ENCODE measurements around the gene ANTXR2. TPM values are rescaled to one million over a fixed set of nuclear protein-coding genes. Genes with fewer than 3 reads are reported as not detected.

ANTXR2 gene
- total and polyA plus RNA-seq, 2 donors (not counting 3 experiments of a cell fraction or from before 2014, with no cell fraction given), result 6.6 to 64.6 TPM

- no peaks in the 10 kb centered on the region for H3K36me3 ChIP-seq (ENCODE audit: control insufficient read depth in 2 of 2, extremely low read depth in 1 of 2, insufficient read depth in 2 of 2, low read length in 2 of 2)
- H3K9me3 ChIP-seq (replicated peaks; ENCODE audit: control insufficient read depth, insufficient read depth, low read length), result no peaks in the 10 kb centered on the region
- ChIA-PET POLR2A (no interaction called here), CTCF (no interaction called here)
- no peak overlapping the region for H3K4me2 ChIP-seq (ENCODE audit: insufficient read depth, low read length)
- no TSS peak for BruUV-seq (replicated peaks)
- TF ChIP-seq, protein P1, sequence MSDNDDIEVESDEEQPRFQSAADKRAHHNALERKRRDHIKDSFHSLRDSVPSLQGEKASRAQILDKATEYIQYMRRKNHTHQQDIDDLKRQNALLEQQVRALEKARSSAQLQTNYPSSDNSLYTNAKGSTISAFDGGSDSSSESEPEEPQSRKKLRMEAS (IDR thresholded peaks at IDR 0.05; ENCODE audit: insufficient read depth, insufficient read length), result no peak
- no peak for TF ChIP-seq GATA2 (IDR thresholded peaks at IDR 0.05; ENCODE audit: insufficient read depth, insufficient read length, low read depth, low read length)
- no peak for TF ChIP-seq JUN (IDR thresholded peaks at IDR 0.05; ENCODE audit: borderline replicate concordance, insufficient read depth, insufficient read length, low read depth)
- no peak for TF ChIP-seq POLR2A (IDR thresholded peaks at IDR 0.05; ENCODE audit: low read depth, low read length)
- TF ChIP-seq MYC (IDR thresholded peaks at IDR 0.05; ENCODE audit: low read depth, low read length), result no peak
- TF ChIP-seq CTCF (IDR thresholded peaks at IDR 0.05; ENCODE audit: extremely low read depth in 1 of 2, insufficient read depth in 1 of 2, low read depth in 1 of 2, low read length in 2 of 2), result no peak
- TF ChIP-seq EZH2 (IDR thresholded peaks at IDR 0.05; ENCODE audit: borderline replicate concordance, low read depth, low read length, severe bottlenecking), result no peak
- no peak for TF ChIP-seq FOS (IDR thresholded peaks at IDR 0.05; ENCODE audit: borderline replicate concordance, insufficient read depth, low read length)
- no peak for TF ChIP-seq POLR2AphosphoS5 (IDR thresholded peaks at IDR 0.05; ENCODE audit: insufficient read depth, low read depth, low read length)
- no peak overlapping the region for H3K4me3 ChIP-seq (replicated peaks in 1 of 3; ENCODE audit: insufficient read depth in 1 of 3, low read depth in 1 of 3, low read length in 3 of 3)
- dilution Hi-C loops (cut with MboI; ENCODE audit: extremely low pct_ligation_motif_present, low sequenced_read_pairs), result no loop called here
- DNase-seq (ENCODE audit: low read depth, low spot score) (no peak), FAIRE-seq (no peak)
- H3K27me3 ChIP-seq (ENCODE audit: control insufficient read depth in 2 of 2, insufficient read depth in 2 of 2, low read length in 2 of 2), result peaks cover 3% of the 10 kb centered on the region in 2 experiments
- no peak overlapping the region for H2AFZ ChIP-seq (ENCODE audit: low read depth, low read length)
- H3K9ac ChIP-seq (replicated peaks; ENCODE audit: extremely low read depth, insufficient read depth, low read length), result no peak overlapping the region
- no peak overlapping the region for H3K27ac ChIP-seq (ENCODE audit: insufficient read depth, low read depth, low read length)
- H3K79me2 ChIP-seq (ENCODE audit: control insufficient read depth, insufficient read depth, low read length), result no peaks in the 10 kb centered on the region
- H3K9me1 ChIP-seq (replicated peaks; ENCODE audit: control insufficient read depth, extremely low read depth, insufficient read depth, low read length), result no peaks in the 10 kb centered on the region
- intact Hi-C loops (cut with micrococcal nuclease), result no loop called here
- no peaks in the 10 kb centered on the region for H4K20me1 ChIP-seq (replicated peaks; ENCODE audit: control insufficient read depth, extremely low read depth, insufficient read depth, low read length)
- no peaks in the 10 kb centered on the region for H3K4me1 ChIP-seq (ENCODE audit: control insufficient read depth, extremely low read depth, insufficient read depth, low read length)
Observed at GRCh38 chr4:79871961-79872360, 201.1 kb downstream of the ANTXR2 start.

Measured in endothelial cell of umbilical vein (primary cell).